Suprapubic skin (tissue), 4 donors: ENCODE results near the gene CILP2. TPM values are rescaled to one million over a fixed set of nuclear protein-coding genes. Genes with fewer than 3 reads are reported as not detected.

Experiments used
- DNase-seq, 2 donors: peaks; one replicate each; pipeline ENCODE4 v3.0.0-alpha.2; 2019; ENCODE audit warnings: low spot score in 2 of 2
- H3K27ac ChIP-seq: fragments of 200-600 bp; sonication (generic); one replicate; pipeline ENCODE4 v1.5.1; 2019
- H3K27me3 ChIP-seq: fragments of 200-600 bp; sonication (generic); one replicate; pipeline ENCODE4 v1.5.1; 2019
- H3K36me3 ChIP-seq: fragments of 200-600 bp; sonication (generic); one replicate; pipeline ENCODE4 v1.5.1; 2019
- H3K4me1 ChIP-seq: fragments of 200-600 bp; sonication (generic); one replicate; pipeline ENCODE4 v1.5.1; 2019
- H3K4me3 ChIP-seq: fragments of 200-600 bp; sonication (generic); one replicate; pipeline ENCODE4 v1.5.1; 2019; ENCODE audit warnings: mild to moderate bottlenecking
- H3K9me3 ChIP-seq: fragments of 200-600 bp; sonication (generic); one replicate; pipeline ENCODE4 v1.5.1; 2019
- CTCF ChIP-seq, 2 donors: fragments of 200-600 bp in 1 of 2; fragments of 450-650 bp in 1 of 2; sonication (generic) in 1 of 2; IDR thresholded peaks; one replicate each; pipeline ENCODE4 v1.5.1; 2016 to 2019; ENCODE audit warnings: antibody characterized with exemption in 2 of 2, mild to moderate bottlenecking in 1 of 2, moderate library complexity in 1 of 2
- EP300 ChIP-seq: sonication (generic); formaldehyde crosslinking; IDR thresholded peaks from one replicate; pipeline ENCODE4 v1.6.1; 2017; ENCODE audit warnings: antibody characterized with exemption
- POLR2A ChIP-seq, 2 donors: fragments of 450-650 bp; IDR thresholded peaks; one replicate each; pipeline ENCODE4 v1.6.1; 2017; ENCODE audit warnings: antibody characterized with exemption in 2 of 2, mild to moderate bottlenecking in 2 of 2, moderate library complexity in 2 of 2
- POLR2AphosphoS5 ChIP-seq, 3 donors: sonication (generic); formaldehyde crosslinking; IDR thresholded peaks; one replicate each; pipeline ENCODE4 v1.6.1; 2017; ENCODE audit warnings: antibody characterized with exemption in 3 of 3
- WGBS: methylation state at CpG from one replicate; pipeline ENCODE4 v1.1.5; 2018; 5-methylcytosine and 5-hydroxymethylcytosine counted together
- total RNA-seq, 4 donors: library from RNA; depleted of rRNA; stranded (reverse); fragments of >200 nt; gene quantifications; one replicate each; pipeline ENCODE4 v1.1.0, GENCODE V29; 2016

The CILP2 gene
- total RNA-seq, 4 donors from 2014 or later: 0.15 to 0.44 (median 0.21) TPM

- no peak overlapping the region for H3K4me3 ChIP-seq
- no peak overlapping the region for H3K27ac ChIP-seq
- no peak for DNase-seq
- 87% methylated on average over 12 of the region's 14 CpGs for WGBS
- no peaks in the 10 kb centered on the region for H3K36me3 ChIP-seq
- TF ChIP-seq POLR2AphosphoS5 (IDR thresholded peaks at IDR 0.05) (no peak), CTCF (IDR thresholded peaks at IDR 0.05) (no peak), EP300 (no peak), POLR2A (IDR thresholded peaks at IDR 0.05) (no peak)
- H3K9me3 ChIP-seq: no peaks in the 10 kb centered on the region
- peaks cover 35% of the 10 kb centered on the region for H3K27me3 ChIP-seq
- H3K4me1 ChIP-seq: peaks cover 5% of the 10 kb centered on the region
These were observed 13.8 kb downstream of the CILP2 start for GRCh38 chr19:19551853-19552192.

GRCh38 chr19:19552798-19553197 lies 14.7 kb downstream of the CILP2 start:
- no peaks in the 10 kb centered on the region for H3K36me3 ChIP-seq
- peaks cover 3% of the 10 kb centered on the region for H3K4me1 ChIP-seq
- no peak overlapping the region for H3K27ac ChIP-seq
- peak in 1 of 2 donors; percentile 72 for TF ChIP-seq CTCF (IDR thresholded peaks at IDR 0.05)
- TF ChIP-seq POLR2AphosphoS5 (IDR thresholded peaks at IDR 0.05): no peak
- TF ChIP-seq POLR2A (IDR thresholded peaks at IDR 0.05): no peak
- no peak for TF ChIP-seq EP300
- 59% methylated on average over 5 of the region's 6 CpGs for WGBS
- H3K4me3 ChIP-seq: no peak overlapping the region
- no peak for DNase-seq
- no peaks in the 10 kb centered on the region for H3K9me3 ChIP-seq
- peaks cover 25% of the 10 kb centered on the region for H3K27me3 ChIP-seq

- H3K4me3 ChIP-seq: no peak overlapping the region
- H3K27ac ChIP-seq: no peak overlapping the region
- no peak for TF ChIP-seq POLR2AphosphoS5 (IDR thresholded peaks at IDR 0.05)
- TF ChIP-seq EP300: no peak
- TF ChIP-seq POLR2A (IDR thresholded peaks at IDR 0.05): no peak
- TF ChIP-seq CTCF (IDR thresholded peaks at IDR 0.05): no peak
- peaks cover 3% of the 10 kb centered on the region for H3K4me1 ChIP-seq
- H3K36me3 ChIP-seq: no peaks in the 10 kb centered on the region
- 84% methylated on average over 9 of the region's 10 CpGs for WGBS
- no peaks in the 10 kb centered on the region for H3K9me3 ChIP-seq
- DNase-seq: no peak
- peaks cover 19% of the 10 kb centered on the region for H3K27me3 ChIP-seq
These were observed 15.6 kb downstream of the CILP2 start for GRCh38 chr19:19553670-19554069.

- no peak overlapping the region for H3K4me3 ChIP-seq
- WGBS: 55% methylated on average over 22 of the region's 34 CpGs
- no peaks in the 10 kb centered on the region for H3K36me3 ChIP-seq
- H3K27ac ChIP-seq: no peak overlapping the region
- H3K27me3 ChIP-seq: peaks cover 14% of the 10 kb centered on the region
- no peak for DNase-seq
- peaks cover 3% of the 10 kb centered on the region for H3K4me1 ChIP-seq
- no peaks in the 10 kb centered on the region for H3K9me3 ChIP-seq
- TF ChIP-seq EP300 (no peak), POLR2A (IDR thresholded peaks at IDR 0.05) (no peak), CTCF (IDR thresholded peaks at IDR 0.05) (peak; percentile 35 to 71), POLR2AphosphoS5 (IDR thresholded peaks at IDR 0.05) (no peak)
These were observed 16.3 kb downstream of the CILP2 start for GRCh38 chr19:19554074-19555023.

- H3K36me3 ChIP-seq: no peaks in the 10 kb centered on the region
- no peak overlapping the region for H3K27ac ChIP-seq
- no peak overlapping the region for H3K4me3 ChIP-seq
- H3K9me3 ChIP-seq: no peaks in the 10 kb centered on the region
- H3K4me1 ChIP-seq: no peaks in the 10 kb centered on the region
- no peak for DNase-seq
- no peaks in the 10 kb centered on the region for H3K27me3 ChIP-seq
- no peak for TF ChIP-seq CTCF (IDR thresholded peaks at IDR 0.05)
- TF ChIP-seq POLR2AphosphoS5 (IDR thresholded peaks at IDR 0.05): no peak
- no peak for TF ChIP-seq POLR2A (IDR thresholded peaks at IDR 0.05)
- TF ChIP-seq EP300: no peak
- WGBS: 64% methylated on average over 4 of the region's 15 CpGs
These were observed 20.0 kb downstream of the CILP2 start for GRCh38 chr19:19558055-19558454.
